Measurements from ENCODE around the gene ADGRA1.
"Not testable (repeated sequence)": the region's sequence is repeated elsewhere in the genome, so short reads cannot be mapped to it uniquely, and the experiment has no call there.

The ADGRA1 gene

DNA sequence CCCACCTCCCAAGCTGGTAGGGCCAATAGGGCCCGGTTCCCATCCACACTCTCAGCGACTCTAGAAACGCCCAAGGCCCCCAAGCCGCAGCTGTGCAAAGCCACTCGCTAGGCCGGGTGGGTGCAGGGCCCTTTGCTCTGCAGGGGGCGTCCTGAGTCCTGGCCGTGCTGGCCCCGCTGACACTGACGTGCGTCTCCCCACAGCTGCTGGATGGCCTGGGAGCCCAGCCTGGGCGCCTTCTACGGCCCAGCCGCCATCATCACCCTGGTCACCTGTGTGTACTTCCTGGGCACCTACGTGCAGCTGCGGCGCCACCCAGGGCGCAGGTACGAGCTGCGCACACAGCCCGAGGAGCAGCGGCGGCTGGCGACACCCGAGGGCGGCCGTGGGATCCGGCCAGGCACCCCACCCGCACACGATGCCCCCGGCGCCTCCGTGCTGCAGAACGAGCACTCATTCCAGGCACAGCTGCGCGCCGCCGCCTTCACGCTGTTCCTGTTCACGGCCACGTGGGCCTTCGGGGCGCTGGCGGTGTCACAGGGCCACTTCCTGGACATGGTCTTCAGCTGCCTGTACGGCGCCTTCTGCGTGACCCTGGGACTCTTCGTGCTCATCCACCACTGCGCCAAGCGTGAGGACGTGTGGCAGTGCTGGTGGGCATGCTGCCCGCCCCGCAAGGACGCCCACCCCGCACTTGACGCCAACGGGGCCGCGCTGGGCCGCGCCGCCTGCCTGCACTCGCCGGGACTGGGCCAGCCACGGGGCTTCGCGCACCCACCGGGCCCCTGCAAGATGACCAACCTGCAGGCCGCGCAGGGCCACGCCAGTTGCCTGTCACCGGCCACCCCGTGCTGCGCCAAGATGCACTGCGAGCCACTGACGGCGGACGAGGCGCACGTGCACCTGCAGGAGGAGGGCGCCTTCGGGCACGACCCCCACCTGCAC, 40.7 kb downstream of the ADGRA1 start:
- no peak overlapping the region for H3K4me3 Mint-ChIP-seq
- no peaks in the 10 kb centered on the region for H3K9me3 Mint-ChIP-seq (ENCODE audit: low read depth)
- peaks cover 1% of the 10 kb centered on the region for H3K4me1 Mint-ChIP-seq (ENCODE audit: low read depth)
- no peaks in the 10 kb centered on the region for H3K36me3 Mint-ChIP-seq
- peaks cover 4% of the 10 kb centered on the region for H3K27me3 Mint-ChIP-seq
- no peak overlapping the region for H3K27ac Mint-ChIP-seq

GRCh38 chr10:133129071-133129858, 41.5 kb downstream of the ADGRA1 start:
- Mint-ChIP-seq H3K27me3 (peaks cover 4% of the 10 kb centered on the region), H3K4me3 (no peak overlapping the region), H3K36me3 (no peaks in the 10 kb centered on the region), H3K4me1 (ENCODE audit: low read depth) (peaks cover 1% of the 10 kb centered on the region), H3K9me3 (ENCODE audit: low read depth) (no peaks in the 10 kb centered on the region), H3K27ac (no peak overlapping the region)

DNA sequence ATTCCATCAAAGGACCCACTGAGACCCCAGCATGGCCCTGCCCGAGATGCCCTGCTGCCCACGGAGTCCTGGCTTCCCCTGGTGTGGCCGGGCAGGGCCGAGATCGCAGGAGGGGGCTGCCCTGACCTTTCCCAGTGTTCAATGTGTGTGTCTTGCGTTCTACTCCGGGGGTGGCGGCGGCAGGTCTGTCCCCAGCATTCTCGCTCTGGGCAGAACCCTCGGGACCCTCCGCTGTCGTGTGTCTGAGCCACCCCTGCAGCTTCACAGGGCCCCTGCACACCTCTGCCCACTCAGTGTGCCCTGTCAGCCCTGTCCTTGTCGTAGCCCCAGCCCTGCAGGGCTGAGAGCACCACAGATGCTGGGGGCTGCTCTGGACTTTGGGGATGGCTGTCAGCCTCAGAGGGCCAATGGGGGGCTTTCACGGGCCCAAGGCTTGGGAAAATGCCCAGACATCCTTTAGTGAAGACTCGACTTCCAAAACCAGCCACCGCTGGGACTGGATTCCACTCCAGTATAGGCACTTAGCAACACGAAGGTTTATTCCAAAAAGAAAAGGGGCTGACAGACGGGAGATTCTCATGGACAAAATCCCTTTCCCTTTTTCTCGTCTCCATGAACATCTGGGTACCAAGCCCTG, 42.3 kb downstream of the ADGRA1 start:
- no peaks in the 10 kb centered on the region for H3K9me3 Mint-ChIP-seq (ENCODE audit: low read depth)
- peaks cover 2% of the 10 kb centered on the region for H3K27me3 Mint-ChIP-seq
- no peaks in the 10 kb centered on the region for H3K4me1 Mint-ChIP-seq (ENCODE audit: low read depth)
- H3K36me3 Mint-ChIP-seq = no peaks in the 10 kb centered on the region
- no peak overlapping the region for H3K27ac Mint-ChIP-seq
- H3K4me3 Mint-ChIP-seq = no peak overlapping the region

DNA sequence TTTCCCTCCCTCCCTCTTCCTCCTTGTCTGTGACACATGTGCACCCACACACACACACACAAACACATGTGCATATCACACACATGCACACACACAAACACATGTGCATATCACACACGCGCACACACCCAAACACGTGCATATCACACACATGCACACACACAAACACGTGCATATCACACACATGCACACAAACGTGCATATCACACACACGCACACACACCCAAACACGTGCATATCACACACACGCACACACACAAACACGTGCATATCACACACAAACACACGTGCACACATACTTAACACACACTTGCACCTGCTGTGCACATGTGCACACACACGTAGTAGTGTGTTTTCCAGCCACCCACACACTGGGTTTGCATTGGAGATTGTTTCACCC, 42.9 kb downstream of the ADGRA1 start:
- Mint-ChIP-seq H3K9me3 (ENCODE audit: low read depth) (no peaks in the 10 kb centered on the region), H3K4me1 (ENCODE audit: low read depth) (no peaks in the 10 kb centered on the region), H3K27me3 (no peaks in the 10 kb centered on the region), H3K36me3 (no peaks in the 10 kb centered on the region), H3K4me3 (no peak overlapping the region), H3K27ac (no peak overlapping the region)

GRCh38 chr10:133131053-133131452, 43.3 kb downstream of the ADGRA1 start:
- no peaks in the 10 kb centered on the region for H3K4me1 Mint-ChIP-seq (ENCODE audit: low read depth)
- no peak overlapping the region for H3K27ac Mint-ChIP-seq
- H3K27me3 Mint-ChIP-seq = no peaks in the 10 kb centered on the region
- no peaks in the 10 kb centered on the region for H3K9me3 Mint-ChIP-seq (ENCODE audit: low read depth)
- no peak overlapping the region for H3K4me3 Mint-ChIP-seq
- H3K36me3 Mint-ChIP-seq = no peaks in the 10 kb centered on the region

GRCh38 chr10:133131734-133132472, 44.2 kb downstream of the ADGRA1 start:
- H3K4me3 Mint-ChIP-seq = no peak overlapping the region
- no peaks in the 10 kb centered on the region for H3K9me3 Mint-ChIP-seq (ENCODE audit: low read depth)
- no peak overlapping the region for H3K27ac Mint-ChIP-seq
- no peaks in the 10 kb centered on the region for H3K27me3 Mint-ChIP-seq
- H3K4me1 Mint-ChIP-seq (ENCODE audit: low read depth) = no peaks in the 10 kb centered on the region
- no peaks in the 10 kb centered on the region for H3K36me3 Mint-ChIP-seq

GRCh38 chr10:133132473-133133291, 45.0 kb downstream of the ADGRA1 start:
- no peaks in the 10 kb centered on the region for H3K9me3 Mint-ChIP-seq (ENCODE audit: low read depth)
- no peak overlapping the region for H3K27ac Mint-ChIP-seq
- no peaks in the 10 kb centered on the region for H3K36me3 Mint-ChIP-seq
- no peaks in the 10 kb centered on the region for H3K4me1 Mint-ChIP-seq (ENCODE audit: low read depth)
- H3K4me3 Mint-ChIP-seq = no peak overlapping the region
- no peaks in the 10 kb centered on the region for H3K27me3 Mint-ChIP-seq

DNA sequence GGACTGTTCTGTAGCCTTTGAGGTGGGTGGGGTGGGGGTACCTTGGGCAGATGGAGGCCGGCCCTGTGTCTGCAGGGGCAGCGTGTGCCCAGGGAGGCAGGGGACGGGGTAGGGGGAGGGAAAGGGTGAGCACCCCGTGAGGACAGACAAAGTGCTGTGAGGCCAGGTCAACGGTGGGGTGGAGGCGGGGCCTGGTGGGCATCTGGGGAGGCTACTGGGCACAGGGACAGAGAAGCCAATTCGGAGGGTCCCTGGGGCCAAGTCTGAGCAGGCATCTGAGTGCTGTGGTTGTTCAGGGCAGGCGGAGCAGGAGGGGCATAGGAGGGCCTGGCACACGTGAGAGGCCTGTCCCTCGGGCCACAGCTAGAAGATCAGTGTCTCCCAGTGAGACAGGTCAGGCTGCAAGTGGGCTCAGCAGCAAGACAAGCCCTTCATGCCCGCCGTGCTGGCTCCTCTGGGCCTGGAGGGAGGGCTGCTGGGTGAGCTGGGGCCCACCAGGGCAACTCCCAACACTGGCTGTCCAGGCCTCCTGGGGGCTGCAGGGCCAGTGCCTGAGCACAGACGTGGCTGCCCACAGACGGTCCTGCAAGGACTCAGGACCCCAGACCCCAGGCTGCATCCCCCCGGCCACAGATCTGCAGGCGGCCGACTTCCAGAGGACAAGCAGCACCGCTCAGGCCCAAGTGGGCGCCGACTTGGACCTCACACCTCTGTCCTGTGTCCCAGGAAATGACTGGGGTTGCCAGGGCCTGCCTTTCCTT, 45.9 kb downstream of the ADGRA1 start:
- H3K36me3 Mint-ChIP-seq = no peaks in the 10 kb centered on the region
- no peak overlapping the region for H3K27ac Mint-ChIP-seq
- no peaks in the 10 kb centered on the region for H3K4me1 Mint-ChIP-seq (ENCODE audit: low read depth)
- no peaks in the 10 kb centered on the region for H3K9me3 Mint-ChIP-seq (ENCODE audit: low read depth)
- H3K4me3 Mint-ChIP-seq = no peak overlapping the region
- no peaks in the 10 kb centered on the region for H3K27me3 Mint-ChIP-seq

DNA sequence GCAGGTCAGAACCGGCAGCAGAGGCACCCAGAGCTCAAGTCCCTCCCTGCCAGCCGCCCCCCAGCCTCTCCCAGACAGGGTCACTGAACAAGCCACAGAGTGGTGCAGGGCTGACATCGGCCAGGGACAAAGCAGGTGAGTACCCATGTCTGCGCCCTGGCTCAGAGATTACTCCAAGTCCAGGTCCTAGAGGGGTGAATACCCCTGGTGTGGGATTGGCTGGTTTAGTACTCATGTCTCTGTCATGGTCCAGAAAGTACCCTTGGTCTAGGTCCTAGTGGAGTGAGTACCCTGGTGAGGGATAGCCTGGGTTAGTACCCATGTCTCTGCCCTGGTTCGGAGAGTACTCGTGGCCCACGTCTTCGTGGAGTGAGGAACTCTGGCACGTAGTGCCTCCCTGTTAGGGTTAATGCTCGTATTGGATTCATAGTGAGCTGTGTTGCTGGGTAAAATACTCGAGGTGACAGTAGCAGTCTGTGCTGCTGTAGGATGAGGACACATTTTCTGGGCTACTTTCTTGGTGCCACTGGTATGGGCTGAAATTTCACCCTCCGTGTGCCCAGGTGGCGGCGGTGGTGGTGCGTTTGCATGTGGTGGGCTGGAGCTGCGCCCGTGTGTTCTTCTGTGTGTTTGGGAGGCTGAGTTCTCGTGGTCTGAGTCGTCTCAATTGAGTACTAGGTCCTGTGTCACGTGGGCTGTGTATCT, 46.8 kb downstream of the ADGRA1 start:
- Mint-ChIP-seq H3K4me3 (no peak overlapping the region), H3K27ac (no peak overlapping the region), H3K4me1 (ENCODE audit: low read depth) (no peaks in the 10 kb centered on the region), H3K36me3 (no peaks in the 10 kb centered on the region), H3K9me3 (ENCODE audit: low read depth) (no peaks in the 10 kb centered on the region), H3K27me3 (no peaks in the 10 kb centered on the region)

GRCh38 chr10:133135116-133135465, 47.4 kb downstream of the ADGRA1 start:
- no peak overlapping the region for H3K27ac Mint-ChIP-seq

GRCh38 chr10:133137486-133138145, 49.9 kb downstream of the ADGRA1 start:
- not testable (repeated sequence) for H3K4me3 Mint-ChIP-seq; H3K9me3 Mint-ChIP-seq (ENCODE audit: low read depth); H3K27me3 Mint-ChIP-seq; H3K36me3 Mint-ChIP-seq; H3K4me1 Mint-ChIP-seq (ENCODE audit: low read depth); H3K27ac Mint-ChIP-seq

More at GRCh38 chr10:133135116-133135465, 47.4 kb downstream of the ADGRA1 start:
- no peaks in the 10 kb centered on the region for H3K4me1 Mint-ChIP-seq (ENCODE audit: low read depth)
- no peaks in the 10 kb centered on the region for H3K36me3 Mint-ChIP-seq
- no peaks in the 10 kb centered on the region for H3K27me3 Mint-ChIP-seq
- no peak overlapping the region for H3K4me3 Mint-ChIP-seq
- no peaks in the 10 kb centered on the region for H3K9me3 Mint-ChIP-seq (ENCODE audit: low read depth)

- no peak overlapping the region for H3K27ac Mint-ChIP-seq
- H3K4me1 Mint-ChIP-seq (ENCODE audit: low read depth) = no peaks in the 10 kb centered on the region
- no peaks in the 10 kb centered on the region for H3K36me3 Mint-ChIP-seq
- H3K9me3 Mint-ChIP-seq (ENCODE audit: low read depth) = no peaks in the 10 kb centered on the region
- H3K27me3 Mint-ChIP-seq = peaks cover 7% of the 10 kb centered on the region
- H3K4me3 Mint-ChIP-seq = no peak overlapping the region
Observed at GRCh38 chr10:133139551-133140065, 51.9 kb downstream of the ADGRA1 start.
